EH (cell line): ENCODE data around the gene PIP5KL1.

Source experiments
- DNase-seq: peaks from one replicate; pipeline ENCODE4 v3.0.0-alpha.2; 2015; ENCODE audit warnings: low read depth

Gene PIP5KL1, protein sequence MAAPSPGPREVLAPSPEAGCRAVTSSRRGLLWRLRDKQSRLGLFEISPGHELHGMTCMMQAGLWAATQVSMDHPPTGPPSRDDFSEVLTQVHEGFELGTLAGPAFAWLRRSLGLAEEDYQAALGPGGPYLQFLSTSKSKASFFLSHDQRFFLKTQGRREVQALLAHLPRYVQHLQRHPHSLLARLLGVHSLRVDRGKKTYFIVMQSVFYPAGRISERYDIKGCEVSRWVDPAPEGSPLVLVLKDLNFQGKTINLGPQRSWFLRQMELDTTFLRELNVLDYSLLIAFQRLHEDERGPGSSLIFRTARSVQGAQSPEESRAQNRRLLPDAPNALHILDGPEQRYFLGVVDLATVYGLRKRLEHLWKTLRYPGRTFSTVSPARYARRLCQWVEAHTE

DNA sequence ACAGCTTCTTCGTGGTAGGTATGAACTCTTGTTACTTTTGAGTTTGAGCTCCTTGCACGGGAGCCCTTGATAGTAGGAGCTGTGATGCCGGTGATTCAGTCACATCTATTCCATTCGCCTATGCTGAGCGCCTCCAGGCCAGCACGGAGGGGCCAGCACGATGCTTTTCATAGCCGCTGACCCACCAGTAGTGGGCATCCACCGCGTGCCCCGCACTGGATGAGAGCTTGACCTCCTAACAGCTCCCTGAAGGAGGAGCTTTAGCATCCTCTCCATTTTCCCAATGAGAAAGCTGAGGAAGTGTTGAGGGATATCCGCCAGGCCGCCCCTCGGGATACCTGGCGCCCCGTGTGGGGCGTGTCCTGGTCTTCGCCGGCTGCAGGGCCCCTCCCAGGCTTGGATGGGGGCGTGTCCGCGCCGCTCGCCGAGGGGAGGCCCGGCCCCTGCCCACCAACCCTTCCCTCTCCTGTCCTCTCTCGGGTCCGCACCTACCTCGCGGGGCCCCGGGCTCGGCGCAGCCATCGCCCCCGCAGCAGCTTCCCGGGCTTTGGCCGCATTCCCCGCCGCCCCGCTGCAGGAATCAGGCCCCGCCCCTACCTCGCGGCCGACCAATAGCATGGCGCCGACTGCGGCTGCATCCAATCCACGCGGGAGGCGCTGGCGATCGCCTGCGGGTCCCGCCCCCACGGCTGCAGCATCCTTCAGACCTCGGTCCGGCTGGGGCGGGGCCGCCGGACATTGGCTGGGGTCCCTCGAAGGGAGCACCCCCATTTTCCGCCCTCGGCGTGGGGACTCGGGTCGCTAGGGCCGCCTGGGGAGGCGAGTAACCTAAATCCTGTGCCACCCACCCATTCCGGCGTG is at the start of gene PIP5KL1:
Gene PIP5KL1, minus strand, starts transcription at position 547 of the 861 bp plus-strand sequence. Its CDS starts 25 bp downstream, at position 522.
- DNase-seq, result peak; percentile 88

DNA sequence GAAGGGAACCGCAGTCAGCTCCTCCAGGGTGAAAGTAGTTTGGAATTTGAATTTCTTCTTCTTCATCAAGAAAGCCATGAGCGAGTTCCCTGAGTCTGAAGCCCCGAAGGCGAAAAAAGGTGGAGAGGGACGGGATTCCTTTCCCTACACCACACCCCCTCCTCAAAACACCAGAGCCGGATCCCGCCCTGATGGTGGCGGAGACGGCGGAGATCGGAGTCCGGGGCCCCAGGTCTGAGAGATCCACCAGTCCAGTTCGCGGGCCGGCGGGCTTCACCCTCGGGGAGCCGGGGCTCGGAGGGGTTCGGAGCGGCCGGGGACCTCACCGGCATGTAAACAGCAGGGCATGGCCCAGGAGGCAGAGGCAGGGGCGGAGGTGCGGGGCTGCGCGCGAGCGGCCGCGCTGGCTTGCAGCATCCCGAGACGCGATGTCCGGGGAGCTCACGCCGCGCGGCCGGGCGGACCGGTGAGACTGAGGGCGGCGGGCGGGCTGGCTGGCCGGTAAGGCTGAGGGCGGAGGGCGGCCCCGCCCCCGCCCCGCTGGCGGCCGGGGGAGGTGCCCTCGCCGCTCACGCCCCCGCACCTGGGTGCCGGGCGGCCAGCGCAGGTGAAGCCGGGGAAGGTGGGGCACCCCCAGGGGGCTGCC is 49.6 kb upstream of the PIP5KL1 start:
- DNase-seq, result peak; percentile 28

DNA sequence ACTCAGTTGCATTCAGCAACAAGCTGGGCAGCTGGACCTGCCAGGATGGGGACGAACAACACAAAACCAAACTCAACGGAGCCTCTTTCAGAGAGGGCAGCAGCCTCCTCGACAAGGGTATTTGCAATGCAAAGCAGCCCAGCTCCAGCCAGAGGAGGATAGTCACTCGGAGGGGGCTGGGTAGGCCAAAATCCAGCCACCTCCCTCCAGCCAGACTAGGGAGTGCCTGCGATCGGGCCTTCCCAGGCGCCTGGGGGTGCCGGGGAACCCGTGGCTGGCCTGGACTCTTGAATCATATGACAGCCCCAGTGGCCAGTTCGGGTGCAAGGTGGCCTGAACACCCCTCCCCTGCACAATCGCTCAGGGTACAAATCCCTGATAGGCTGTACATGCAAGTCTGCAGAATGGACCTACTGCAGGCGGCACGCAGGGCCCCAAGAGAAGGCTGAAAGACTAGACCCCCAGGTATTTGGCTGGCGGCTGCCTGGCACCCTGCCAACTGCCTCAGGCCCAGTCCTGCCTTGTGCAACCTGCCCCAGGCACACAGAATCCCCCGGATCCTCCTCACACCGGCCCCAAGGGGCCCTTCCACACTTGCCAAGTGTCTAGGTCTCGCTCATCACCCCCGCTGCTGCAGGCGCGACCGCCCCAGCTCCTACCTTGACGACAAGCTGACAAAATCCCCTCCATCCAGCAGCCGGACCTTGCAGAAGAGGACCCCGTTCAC is 48.9 kb upstream of the PIP5KL1 start:
- peak; percentile 67 for DNase-seq

DNA sequence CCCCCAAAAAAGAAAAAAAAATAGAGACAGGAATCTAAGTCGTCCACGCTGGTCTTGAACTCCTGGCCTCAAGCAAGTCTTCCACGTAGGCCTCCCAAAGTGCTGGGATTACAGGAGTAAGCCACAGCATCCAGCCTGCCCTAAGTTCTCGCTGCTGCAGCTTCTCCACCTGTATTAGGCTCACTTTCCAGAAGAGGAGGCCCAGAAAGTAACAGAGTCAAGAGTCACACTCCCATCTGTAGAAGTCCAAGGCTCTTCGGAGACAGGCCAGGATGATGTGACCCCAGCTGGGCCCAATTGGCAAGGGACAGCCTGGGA is 48.4 kb upstream of the PIP5KL1 start:
- no peak for DNase-seq

DNA sequence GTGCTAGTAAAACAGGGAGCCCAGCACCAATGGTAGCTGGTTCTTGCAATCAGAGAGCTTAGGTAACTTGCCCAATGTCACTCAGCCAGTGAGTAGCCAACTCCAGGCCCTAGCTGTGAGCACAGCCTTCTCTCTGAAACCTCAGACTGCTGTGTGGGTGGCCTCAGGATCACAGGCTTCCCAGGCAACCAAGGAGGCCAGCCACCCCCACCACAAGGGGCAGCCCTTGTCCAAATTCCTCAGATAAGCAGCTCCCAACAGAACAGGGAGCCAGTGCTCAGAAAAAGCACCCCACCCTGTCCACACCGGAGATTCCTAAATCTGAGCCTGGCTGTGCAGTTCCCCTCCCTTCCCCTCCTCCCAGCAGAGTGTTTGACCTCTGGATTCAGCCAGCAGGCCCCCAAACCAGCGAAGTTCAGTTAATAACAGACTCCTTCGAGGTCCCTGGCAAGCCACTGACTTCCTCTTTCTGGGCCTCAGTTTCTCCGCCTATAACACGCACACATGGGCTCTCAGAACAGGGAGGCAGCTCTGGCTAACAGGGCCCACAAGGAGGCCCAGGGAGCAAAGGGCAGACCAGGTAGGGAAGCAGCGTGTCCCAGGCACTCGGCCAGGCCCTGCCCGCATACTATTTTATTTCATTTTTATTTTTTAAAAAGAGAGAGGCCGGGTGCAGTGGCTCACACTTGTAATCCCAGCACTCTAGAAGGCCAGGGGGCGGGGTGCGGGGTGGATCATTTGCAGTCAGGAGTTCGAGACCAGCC is 47.5 kb upstream of the PIP5KL1 start:
- peak; percentile 85 for DNase-seq

DNA sequence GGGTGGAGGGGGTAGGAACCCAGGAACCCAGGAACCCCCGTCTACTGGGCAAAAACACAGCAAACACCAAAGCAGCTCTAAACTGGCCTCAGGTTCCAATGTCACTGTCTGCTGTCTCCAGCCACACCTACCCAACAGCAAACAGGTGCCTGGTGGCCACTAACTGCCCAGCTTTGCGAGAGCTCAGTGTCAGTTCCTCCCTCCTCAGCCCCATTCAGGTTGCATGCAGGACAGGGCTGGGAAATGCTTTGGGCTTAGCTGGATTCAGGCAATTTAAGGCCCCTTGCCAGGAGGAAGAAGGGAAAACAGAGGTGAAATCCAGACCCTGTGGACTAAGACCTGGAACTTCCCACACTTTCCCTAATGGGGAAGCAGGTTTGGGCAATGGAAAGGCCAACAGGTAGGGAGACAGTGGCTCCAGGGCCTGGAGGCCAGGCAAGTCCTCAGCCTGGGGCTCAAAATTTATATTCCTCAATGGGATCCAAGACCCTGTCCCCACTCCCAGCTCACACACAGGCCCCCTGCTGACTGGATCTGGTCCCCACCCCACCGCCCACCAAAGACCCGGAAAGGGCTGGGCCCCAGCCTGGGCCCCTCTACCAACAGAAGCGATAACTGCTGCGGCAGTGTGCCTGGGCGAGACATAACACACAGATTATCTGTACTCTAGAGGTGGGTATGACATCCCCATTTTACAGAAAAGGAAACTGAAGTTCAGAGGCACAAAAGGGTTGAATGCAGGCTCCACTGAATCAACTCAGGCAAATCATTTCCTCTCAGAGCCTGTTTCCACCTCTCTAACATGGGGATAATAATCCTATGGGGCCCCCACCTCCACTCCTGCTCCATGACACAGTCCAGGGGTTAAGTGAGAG is 46.7 kb upstream of the PIP5KL1 start:
- DNase-seq, result no peak

DNA sequence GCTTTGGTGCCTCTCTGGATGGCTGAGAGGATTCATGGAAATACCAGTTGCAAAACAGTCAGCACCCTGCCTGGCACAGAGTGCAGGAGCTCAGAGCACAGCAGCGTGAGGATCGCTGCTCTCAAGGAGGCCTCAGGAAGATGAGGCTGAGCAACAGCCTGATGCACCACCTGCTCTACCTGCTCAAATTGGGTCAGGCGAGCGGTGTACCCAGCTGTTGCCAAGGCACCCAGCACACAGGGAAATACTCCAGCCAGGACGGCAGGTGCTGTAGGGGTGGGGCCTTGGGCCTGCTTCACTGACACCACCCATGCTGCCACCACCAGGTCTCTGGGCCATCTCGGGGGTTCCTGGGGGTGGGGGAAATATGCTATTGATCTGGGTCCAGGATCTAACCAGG is 45.9 kb upstream of the PIP5KL1 start:
- DNase-seq, result no peak

DNA sequence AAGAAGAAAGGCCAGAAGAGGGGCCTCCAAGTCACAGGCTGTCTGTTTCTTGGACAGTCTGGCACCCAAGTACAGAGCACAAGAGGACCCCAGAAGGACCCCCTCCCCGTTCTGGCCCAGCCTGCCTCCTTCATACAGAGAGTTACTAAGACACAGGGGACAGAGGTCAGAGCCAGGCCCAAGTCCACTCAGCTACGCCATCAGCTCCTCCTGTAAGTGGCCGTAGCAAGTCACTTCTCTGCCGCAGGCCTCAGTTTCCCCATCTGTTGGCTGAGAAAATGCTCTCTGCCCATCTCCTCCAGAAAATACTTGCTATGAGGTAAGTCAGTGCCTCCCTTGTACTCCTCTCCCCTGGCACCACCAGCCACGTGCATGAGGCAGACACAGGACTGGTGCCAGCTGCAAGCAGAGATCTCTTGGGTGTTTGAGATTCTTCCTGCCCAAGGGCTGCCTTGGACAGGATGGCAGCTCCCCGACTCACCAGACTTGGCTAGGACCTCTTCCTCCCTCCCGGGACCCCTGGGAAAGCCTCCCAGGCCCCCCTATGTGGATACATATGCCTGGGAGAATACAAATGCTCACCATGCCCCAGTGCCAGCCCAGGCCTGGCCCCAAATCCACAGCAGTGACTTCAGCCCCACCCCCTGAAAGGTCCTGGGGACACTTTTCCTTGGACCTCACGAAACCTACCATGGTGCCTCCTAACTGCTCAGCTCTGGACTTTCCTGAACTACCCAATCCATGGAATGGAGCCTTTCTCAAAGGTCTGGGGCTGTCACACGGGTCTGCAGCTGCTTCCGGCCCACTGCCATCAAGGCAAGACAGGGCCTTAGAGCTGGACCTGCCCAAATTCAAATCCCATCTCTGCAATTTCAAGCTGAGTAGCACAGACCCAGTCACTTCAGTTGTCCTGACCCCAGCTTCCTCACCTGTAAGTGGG is 45.1 kb upstream of the PIP5KL1 start:
- DNase-seq, result peak; percentile 43

DNA sequence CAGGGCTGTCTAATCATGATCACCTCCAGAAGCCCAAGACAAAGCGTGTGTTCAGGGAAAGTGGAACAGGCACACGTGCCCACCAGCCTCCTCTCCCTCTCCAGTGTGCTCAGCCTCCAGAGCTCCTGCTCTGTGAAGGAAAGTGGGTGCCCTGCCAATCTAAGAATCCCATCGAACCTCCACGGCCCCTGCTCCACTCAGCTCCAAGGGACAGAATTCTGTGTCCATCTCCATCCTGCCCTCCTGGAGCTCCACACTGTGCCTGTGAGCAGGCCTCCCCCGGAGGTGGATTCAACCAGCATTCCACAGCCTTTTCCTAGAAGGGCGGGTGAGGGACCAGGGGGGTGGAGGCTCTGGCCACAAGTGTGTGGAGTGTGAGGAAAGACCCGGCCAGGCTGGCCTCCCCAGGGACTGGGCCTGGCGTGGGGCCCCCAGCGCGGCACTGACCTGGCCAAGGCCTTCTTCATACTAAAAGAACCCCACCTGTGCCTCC is 44.2 kb upstream of the PIP5KL1 start:
- DNase-seq, result peak; percentile 48

DNA sequence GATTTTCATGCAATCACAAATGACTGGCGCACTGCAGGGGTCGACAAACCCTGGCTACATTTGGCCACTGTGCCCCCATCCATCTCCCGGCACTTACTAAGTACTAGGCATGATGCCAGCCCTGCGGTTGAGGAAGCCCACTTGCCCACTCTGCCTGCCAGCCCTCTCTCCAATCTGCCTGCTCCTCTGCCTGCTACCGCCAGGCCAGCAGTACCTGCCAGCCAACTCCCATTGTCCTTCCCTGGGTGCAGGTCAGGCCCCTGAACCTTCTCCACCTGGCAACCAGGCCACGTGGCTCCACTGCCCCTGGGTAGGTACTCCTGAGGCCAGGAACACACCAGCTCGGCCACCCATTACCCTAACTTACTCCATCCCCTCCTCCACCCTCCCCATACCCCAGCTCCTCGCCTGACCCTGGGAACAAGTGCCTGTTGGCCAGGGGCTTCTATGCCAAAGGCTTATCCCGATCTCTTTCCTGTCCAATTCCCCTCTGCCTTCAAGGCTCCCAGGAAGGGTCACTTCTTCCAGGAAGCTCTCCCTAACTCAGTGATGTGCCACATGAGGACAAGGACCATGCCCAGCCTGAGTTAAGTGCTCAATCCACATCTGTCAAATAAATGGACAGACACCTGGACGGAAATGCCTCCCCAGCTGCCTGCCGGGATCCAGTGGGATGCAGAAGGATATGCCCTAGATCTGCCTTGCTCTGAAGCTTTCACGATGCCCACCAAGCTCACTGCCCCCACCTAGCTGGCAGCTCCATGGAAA is 43.6 kb upstream of the PIP5KL1 start:
- DNase-seq, result no peak

DNA sequence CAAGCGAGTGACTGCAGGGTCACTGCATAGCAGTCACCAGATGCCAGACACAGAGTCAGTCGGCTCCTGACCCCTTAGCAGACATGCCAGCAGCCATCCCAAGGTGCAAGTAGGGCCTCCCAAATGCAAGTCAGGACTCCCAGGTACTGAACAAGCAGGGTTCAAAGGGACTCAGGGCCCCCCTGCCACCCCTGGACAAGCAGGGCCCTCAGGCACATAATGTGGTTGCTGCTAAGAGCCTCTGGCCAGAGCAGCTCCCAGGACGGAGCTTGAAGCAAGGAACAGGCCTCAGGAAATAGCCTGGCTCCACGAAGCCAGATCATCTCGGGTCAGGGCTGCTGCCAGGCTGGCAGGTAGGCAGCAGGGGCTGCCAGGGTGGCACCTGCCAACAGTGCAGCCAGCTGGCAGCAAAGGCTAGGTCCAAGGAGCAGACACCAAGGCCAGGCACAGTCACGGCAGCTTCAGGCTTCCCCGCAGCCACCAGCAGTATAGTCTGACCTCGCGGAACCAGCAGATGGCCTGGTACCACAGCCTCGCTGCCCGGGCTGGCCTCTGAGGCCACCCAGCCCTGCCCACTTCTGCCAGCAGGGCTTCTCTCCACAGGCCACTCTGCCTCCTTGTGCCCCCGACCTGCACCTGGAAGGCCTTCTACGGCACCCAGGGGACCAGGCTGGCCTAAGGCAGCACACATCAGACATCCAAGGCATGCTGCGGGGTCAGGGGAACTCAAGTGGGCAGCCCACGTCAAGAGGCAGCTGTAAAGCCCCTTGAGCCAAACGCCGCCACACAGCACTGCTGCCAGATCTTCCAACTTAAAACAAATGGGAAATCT is 42.8 kb upstream of the PIP5KL1 start:
- DNase-seq, result no peak

DNA sequence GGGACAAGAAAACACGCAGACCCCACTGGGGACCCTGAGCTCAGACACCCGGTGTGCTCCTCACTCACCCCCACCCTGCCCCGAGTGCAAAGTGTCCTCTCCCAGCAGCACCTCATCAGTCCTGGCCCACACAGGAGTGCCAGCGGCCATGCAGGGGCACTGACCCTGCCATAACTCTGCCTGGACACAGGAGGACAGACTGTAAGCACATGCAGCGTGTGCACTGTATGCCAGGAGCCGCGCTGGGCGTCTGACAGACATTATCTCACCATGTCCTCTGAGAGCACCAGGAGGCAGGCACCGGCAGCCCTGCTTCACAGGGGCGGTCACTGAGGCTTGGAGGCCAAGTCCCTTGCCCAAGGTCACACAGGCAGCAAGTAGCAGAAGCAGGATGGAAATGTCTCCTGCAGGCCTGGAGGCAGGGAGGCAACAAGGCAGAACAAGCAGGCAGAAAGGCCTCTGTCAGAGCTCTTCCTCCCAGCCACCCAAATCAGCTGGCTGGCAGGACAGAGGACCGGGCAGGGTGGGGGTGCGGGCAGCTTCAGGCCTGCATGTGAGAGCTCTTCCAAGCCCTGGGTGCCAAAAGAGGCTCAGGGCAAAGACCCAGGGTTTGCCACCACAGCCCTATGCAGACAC is 41.8 kb upstream of the PIP5KL1 start:
- no peak for DNase-seq

DNA sequence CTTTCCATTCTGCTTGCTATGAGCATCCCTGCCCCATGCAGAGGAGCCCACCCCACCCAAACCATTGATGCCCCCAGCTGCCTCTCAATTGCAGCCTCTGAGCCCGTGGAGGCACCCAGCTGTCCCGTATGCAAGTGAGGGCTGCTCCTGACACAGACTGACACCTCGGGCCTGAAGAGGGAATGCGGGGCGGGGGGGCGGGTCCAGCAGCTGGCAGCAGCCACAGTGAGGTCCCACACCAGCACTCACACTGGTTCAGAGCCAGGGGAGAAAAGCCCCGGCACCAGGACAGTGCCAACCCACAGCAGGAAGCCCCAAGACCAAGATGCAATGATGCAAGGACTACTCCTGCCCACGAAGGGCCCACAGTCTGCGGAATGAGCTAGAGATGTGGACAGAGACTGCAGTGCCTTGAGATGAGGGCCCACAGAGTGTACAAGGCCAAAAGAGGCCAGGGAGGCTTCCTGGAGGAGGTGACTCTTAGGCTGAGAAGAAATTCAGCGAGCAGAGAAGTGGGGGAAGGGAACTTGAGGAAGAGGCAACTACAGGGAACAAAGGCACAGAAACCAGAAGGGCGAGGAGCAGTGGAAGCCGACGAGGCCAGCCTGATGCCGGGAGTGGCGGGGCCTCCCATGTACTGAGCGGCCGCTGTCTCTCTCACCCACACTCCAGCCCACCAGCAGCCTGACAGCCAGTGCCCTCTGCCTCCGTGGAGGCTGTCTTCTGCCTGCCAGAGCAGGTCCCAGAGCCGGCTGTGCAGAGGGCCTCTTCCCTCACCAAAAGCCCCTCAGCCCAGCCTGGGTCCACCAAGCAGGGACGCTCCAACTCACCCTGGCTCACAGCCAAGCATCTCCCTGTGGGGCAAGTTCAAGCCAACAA is 41.0 kb upstream of the PIP5KL1 start:
- DNase-seq, result no peak

DNA sequence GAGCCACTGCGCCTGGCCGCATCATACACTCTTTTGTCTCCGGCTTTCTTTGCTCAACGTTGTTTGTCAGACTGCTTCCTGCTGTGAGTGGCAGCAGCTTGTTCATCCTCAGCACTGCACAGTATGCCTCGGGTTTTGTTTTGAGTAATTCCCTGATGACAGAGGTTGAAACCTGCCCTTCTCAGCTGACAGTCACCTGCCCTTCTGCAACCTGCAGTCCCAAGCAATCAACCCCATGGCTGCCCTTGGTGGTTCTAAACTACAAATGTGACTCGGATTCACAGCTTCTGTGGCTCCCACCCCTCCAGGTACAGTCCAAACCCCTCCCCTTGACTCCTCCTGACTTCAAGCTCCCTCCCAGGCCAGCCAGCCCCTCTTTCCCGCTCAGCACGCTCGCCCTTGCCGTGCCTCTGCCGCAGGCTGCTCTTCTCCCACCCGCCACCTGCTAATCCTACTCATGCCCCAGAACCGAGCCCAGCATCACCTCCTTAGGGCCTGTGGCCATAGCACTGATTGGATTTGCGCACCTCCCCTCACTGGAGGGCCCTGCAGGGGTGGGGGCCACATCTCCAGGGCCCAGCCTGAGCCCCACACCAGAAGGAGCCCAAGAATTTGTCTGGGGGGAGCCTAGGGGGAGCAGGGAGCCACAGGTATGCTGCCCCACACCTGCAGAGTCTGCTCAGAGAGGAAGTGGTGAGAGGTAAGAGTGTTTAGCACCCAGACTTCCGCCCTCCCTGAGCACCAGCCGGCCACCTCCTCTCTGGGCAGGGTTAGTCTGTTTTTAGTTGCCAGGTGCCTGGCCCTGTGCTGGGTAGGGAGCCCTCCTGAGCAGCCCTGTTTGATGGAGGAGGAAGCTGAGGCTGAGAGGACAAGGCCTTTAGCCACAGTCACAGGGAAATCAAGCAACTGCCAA is 40.1 kb upstream of the PIP5KL1 start:
- no peak for DNase-seq
